Caco-2 (cell line): ENCODE data around the gene PGLYRP1. TPM values are rescaled to one million over a fixed set of nuclear protein-coding genes. Genes with fewer than 3 reads are reported as not detected.
A peak's percentile ranks its signal among the peaks of the same experiment; 100 is the strongest.

Experiments
- BruUV-seq: library from RNA; stranded (reverse); fragments of 400-500 nt; replicated peaks from 2 replicates; lab custom pipeline; 2021; lab: Mats Ljungman, UMichigan
- CTCF ChIA-PET: fragments of 300-600 bp; sonication (Branson Sonifier 250); formaldehyde crosslinking; loops from one replicate; lab custom pipeline; 2022; ENCODE audit warnings: antibody characterized with exemption; lab: Charles Lee
- POLR2A ChIA-PET: fragments of 300-600 bp; sonication (Branson Sonifier 250); formaldehyde crosslinking; loops from one replicate; lab custom pipeline; 2022; ENCODE audit warnings: antibody characterized with exemption; lab: Charles Lee
- DNase-seq, 2 experiments: peaks; one replicate each; pipeline versions ENCODE4 v3.0.0 to v3.0.0-alpha.2; 2020 to 2022
- H3K27me3 ChIP-seq: replicated peaks from 2 replicates; pipeline ENCODE4 v1.6.0; 2011; ENCODE audit warnings: low read length; ENCODE audit not compliant: control insufficient read depth, insufficient read depth
- H3K36me3 ChIP-seq: 2 replicates; pipeline ENCODE4 v1.5.1; 2011; ENCODE audit warnings: low read length; ENCODE audit not compliant: control insufficient read depth, insufficient read depth
- H3K4me1 ChIP-seq: fragments of 250-450 bp; sonication (Bioruptor Pico); 2 replicates; pipeline ENCODE4 v1.5.1; 2020; ENCODE audit warnings: mild to moderate bottlenecking
- H3K4me3 ChIP-seq: 2 replicates; pipeline ENCODE4 v1.5.1; 2011; ENCODE audit warnings: low read depth, mild to moderate bottlenecking, control low read depth, low read length
- H3K9me3 ChIP-seq: fragments of 250-450 bp; sonication (Bioruptor Pico); 2 replicates; pipeline ENCODE4 v1.5.1; 2020; ENCODE audit warnings: mild to moderate bottlenecking, moderate library complexity
- H3K27ac Mint-ChIP-seq: one replicate; pipeline ENCODE4 v1.8.0; 2022; ENCODE audit warnings: mixed read lengths; ENCODE audit not compliant: unreplicated experiment
- H3K27me3 Mint-ChIP-seq: one replicate; pipeline ENCODE4 v1.8.0; 2022; ENCODE audit warnings: mixed read lengths; ENCODE audit not compliant: insufficient read depth, unreplicated experiment
- H3K36me3 Mint-ChIP-seq: one replicate; pipeline ENCODE4 v1.8.0; 2022; ENCODE audit warnings: mild to moderate bottlenecking, mixed read lengths; ENCODE audit not compliant: insufficient read depth, unreplicated experiment
- H3K4me1 Mint-ChIP-seq: one replicate; pipeline ENCODE4 v1.8.0; 2022; ENCODE audit warnings: low read depth, mixed read lengths; ENCODE audit not compliant: unreplicated experiment
- H3K4me3 Mint-ChIP-seq: one replicate; pipeline ENCODE4 v1.8.0; 2022; ENCODE audit warnings: mild to moderate bottlenecking, moderate library complexity, mixed read lengths; ENCODE audit not compliant: unreplicated experiment
- H3K9me3 Mint-ChIP-seq: one replicate; pipeline ENCODE4 v1.8.0; 2022; ENCODE audit warnings: mixed read lengths; ENCODE audit not compliant: unreplicated experiment
- CTCF ChIP-seq, 2 experiments: fragments of 200-600 bp in 1 of 2; IDR thresholded peaks; 1 replicate in 1 of 2; 2 replicates in 1 of 2; pipeline versions ENCODE4 v1.5.1 to v1.8.0; 2011 to 2022; ENCODE audit warnings: antibody characterized with exemption in 1 of 2, control low read depth in 1 of 2, inconsistent platforms in 1 of 2, low read depth in 1 of 2, low read length in 1 of 2, mild to moderate bottlenecking in 1 of 2, moderate library complexity in 1 of 2; ENCODE audit not compliant: insufficient read depth in 1 of 2, severe bottlenecking in 1 of 2, unreplicated experiment in 1 of 2
- intact Hi-C: fragments of 100-400 bp; cut with micrococcal nuclease; formaldehyde crosslinking; loops from one replicate; pipeline ENCODE4 v1.10.0; 2022; ENCODE audit not compliant: unreplicated experiment
- total RNA-seq: library from RNA; stranded (reverse); gene quantifications from 2 replicates; pipeline ENCODE4 v1.2.3, GENCODE V29; 2022

The PGLYRP1 gene
- total RNA-seq, 1 experiment from 2014 or later, result not detected

DNA sequence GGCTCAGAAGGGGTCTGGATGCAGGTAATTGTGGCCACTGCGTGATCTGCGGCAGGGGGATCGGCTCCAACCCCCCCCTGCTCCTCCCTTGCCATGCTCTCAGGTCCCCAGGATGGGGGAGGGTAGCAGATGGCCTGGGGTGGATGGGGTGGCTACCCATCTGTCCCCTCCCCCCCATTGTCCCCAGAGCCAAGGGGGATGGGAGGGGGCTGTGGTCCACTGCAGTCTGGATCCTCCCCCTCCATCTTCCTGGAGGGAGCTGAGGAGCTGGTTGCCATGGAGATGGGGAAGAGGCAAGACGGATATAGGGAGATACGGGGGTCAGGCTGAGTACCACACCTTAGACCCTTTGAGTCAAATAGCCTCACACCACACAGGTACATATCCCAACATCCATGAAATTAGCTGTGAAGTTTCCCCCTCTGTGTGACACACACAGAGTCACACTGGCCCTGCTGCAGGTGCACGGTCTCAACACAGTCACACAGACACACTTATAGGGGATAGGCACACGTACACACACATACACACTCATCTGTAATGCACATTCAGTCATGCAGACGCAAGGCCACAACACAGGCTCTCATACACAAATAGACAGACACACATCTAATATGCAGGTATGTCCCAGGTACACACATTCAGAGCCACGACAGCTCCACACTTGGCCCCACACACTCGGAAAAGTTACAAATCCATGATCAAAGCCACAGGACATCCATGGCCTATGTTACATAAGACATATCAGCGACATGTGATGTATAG lies 47.4 kb downstream of the PGLYRP1 start:
- H3K27ac Mint-ChIP-seq, result no peak overlapping the region
- POLR2A ChIA-PET, result no interaction called here
- H3K27me3 Mint-ChIP-seq, result peaks cover 34% of the 10 kb centered on the region
- Histone ChIP-seq H3K4me1 (peaks cover 4% of the 10 kb centered on the region; the same call in 1 of the 2 replicates), H3K27me3 (no peaks in the 10 kb centered on the region), H3K4me3 (no peak overlapping the region), H3K36me3 (no peaks in the 10 kb centered on the region), H3K9me3 (no peaks in the 10 kb centered on the region)
- DNase-seq, result no peak
- CTCF ChIA-PET, result interaction anchor here (0.5 kb wide), 1 partner anchor 77 kb away, joined by 4 read pairs; no protein-coding TSS in a partner anchor
- intact Hi-C loops, result no loop called here
- no peaks in the 10 kb centered on the region for H3K9me3 Mint-ChIP-seq
- no peak for TF ChIP-seq CTCF (IDR thresholded peaks at IDR 0.05; ENCODE audit: insufficient read depth in 1 of 2, low read depth in 1 of 2, low read length in 1 of 2, severe bottlenecking in 1 of 2, unreplicated experiment in 1 of 2)
- H3K4me3 Mint-ChIP-seq, result no peak overlapping the region
- no TSS peak for BruUV-seq
- no peaks in the 10 kb centered on the region for H3K36me3 Mint-ChIP-seq
- peaks cover 7% of the 10 kb centered on the region for H3K4me1 Mint-ChIP-seq

- no peaks in the 10 kb centered on the region for H3K36me3 ChIP-seq
- Mint-ChIP-seq H3K27ac (no peak within 1 kb of the TSS), H3K36me3 (no peaks in the 10 kb centered on the region), H3K9me3 (no peaks in the 10 kb centered on the region), H3K4me1 (peaks cover 7% of the 10 kb centered on the region), H3K27me3 (peaks cover 34% of the 10 kb centered on the region), H3K4me3 (peak within 1 kb of the TSS; percentile 43)
- intact Hi-C loops, result no loop called here
- no peak for TF ChIP-seq CTCF (IDR thresholded peaks at IDR 0.05; ENCODE audit: insufficient read depth in 1 of 2, low read depth in 1 of 2, low read length in 1 of 2, severe bottlenecking in 1 of 2, unreplicated experiment in 1 of 2)
- no TSS peak for BruUV-seq
- peaks cover 4% of the 10 kb centered on the region; the same call in 1 of the 2 replicates for H3K4me1 ChIP-seq
- DNase-seq, result peak; percentile 68 to 75
- ChIA-PET CTCF (interaction anchor here (1.2 kb wide), 1 partner anchor 21 kb away, joined by 4 read pairs; the partner anchor contains the start of gene CCDC61), POLR2A (no interaction called here)
- no peaks in the 10 kb centered on the region for H3K27me3 ChIP-seq
- H3K9me3 ChIP-seq, result no peaks in the 10 kb centered on the region
- peak within 1 kb of the TSS; percentile 21 for H3K4me3 ChIP-seq
Measured at GRCh38 chr19:45973553-45974338, 49.1 kb downstream of the PGLYRP1 start, which contains the start of gene NOVA2. TSS of gene NOVA2 (minus strand) at chr19:45973865. CDS start at chr19:45973351, 514 bp downstream.

GRCh38 chr19:45972947-45973540 lies 49.8 kb downstream of the PGLYRP1 start:
- H3K4me1 Mint-ChIP-seq, result peaks cover 7% of the 10 kb centered on the region
- Histone ChIP-seq H3K9me3 (no peaks in the 10 kb centered on the region), H3K4me1 (peaks cover 4% of the 10 kb centered on the region; the same call in 1 of the 2 replicates), H3K4me3 (no peak overlapping the region), H3K27me3 (no peaks in the 10 kb centered on the region), H3K36me3 (no peaks in the 10 kb centered on the region)
- H3K27ac Mint-ChIP-seq, result no peak overlapping the region
- no peak overlapping the region for H3K4me3 Mint-ChIP-seq
- ChIA-PET CTCF (no interaction called here), POLR2A (no interaction called here)
- BruUV-seq, result no TSS peak
- no peak for TF ChIP-seq CTCF (IDR thresholded peaks at IDR 0.05; ENCODE audit: insufficient read depth in 1 of 2, low read depth in 1 of 2, low read length in 1 of 2, severe bottlenecking in 1 of 2, unreplicated experiment in 1 of 2)
- H3K9me3 Mint-ChIP-seq, result no peaks in the 10 kb centered on the region
- DNase-seq, result peak in 1 of 2 experiments; percentile 21
- H3K27me3 Mint-ChIP-seq, result peaks cover 34% of the 10 kb centered on the region
- intact Hi-C loops, result no loop called here
- no peaks in the 10 kb centered on the region for H3K36me3 Mint-ChIP-seq
